K562 (cell line): ENCODE results near the gene NDRG3. TPM values are rescaled to one million over a fixed set of nuclear protein-coding genes. Genes with fewer than 3 reads are reported as not detected.

Experiments
- ATAC-seq: fragments of 200-7000 bp; cut with Tn5 transposase; 3 replicates; pipeline ENCODE4 v1.9.1; 2020; ENCODE audit warnings: moderate library complexity
- BruUV-seq: library from RNA; stranded (reverse); fragments of 400-500 nt; replicated peaks from 2 replicates; lab custom pipeline; 2021; lab: Mats Ljungman, UMichigan
- CTCF ChIA-PET: fragments of 300-600 bp; formaldehyde crosslinking; extraction: SDS; loops from one replicate; lab custom pipeline; 2021; ENCODE audit warnings: low intra/inter-chr PET ratio; lab: Yijun Ruan, JAX
- POLR2A ChIA-PET: fragments of 300-600, 350-650 bp; sonication (Branson Sonifier 250); formaldehyde crosslinking; extraction: SDS; loops from one replicate; lab custom pipeline; 2021; ENCODE audit warnings: antibody characterized with exemption, inconsistent platforms; lab: Yijun Ruan, JAX
- DNase-seq, 4 experiments: peaks; one replicate each; pipeline versions ENCODE4 v3.0.0 to v3.0.0-alpha.2; 2011 to 2018; ENCODE audit warnings: low spot score in 3 of 4, mixed read lengths in 3 of 4; ENCODE audit errors: extremely low read depth in 1 of 4
- FAIRE-seq: peaks from 2 replicates; lab custom pipeline; 2011; peaks lifted over from hg19 to GRCh38; lab: Jason Lieb, UNC
- H2AFZ ChIP-seq: 2 replicates; pipeline ENCODE4 v1.6.0; 2011; ENCODE audit warnings: low read depth, low read length, control low read depth, inconsistent platforms
- H3K27ac ChIP-seq: fragments of 200-600 bp; 3 replicates; pipeline ENCODE4 v1.8.0; 2011; ENCODE audit warnings: low read depth, mild to moderate bottlenecking, control low read depth, inconsistent platforms, low read length, moderate library complexity, mixed read lengths; ENCODE audit errors: extremely low read depth
- H3K27me3 ChIP-seq, 2 experiments: fragments of 300-600 bp in 1 of 2; 2 replicates in 1 of 2; 3 replicates in 1 of 2; pipeline versions ENCODE4 v1.6.0 to v1.8.0; 2011; ENCODE audit warnings: inconsistent platforms in 2 of 2, low read length in 2 of 2, mild to moderate bottlenecking in 1 of 2, mixed read lengths in 1 of 2, moderate library complexity in 1 of 2; ENCODE audit not compliant: control insufficient read depth in 2 of 2, insufficient read depth in 2 of 2
- H3K36me3 ChIP-seq: fragments of 300-600 bp; 3 replicates; pipeline ENCODE4 v1.8.0; 2011; ENCODE audit warnings: mild to moderate bottlenecking, low read length, inconsistent platforms; ENCODE audit not compliant: control insufficient read depth, insufficient read depth
- H3K4me1 ChIP-seq, 2 experiments: fragments of 200-600 bp in 1 of 2; replicated peaks in 1 of 2; 2 replicates in 1 of 2; 3 replicates in 1 of 2; pipeline versions ENCODE4 v1.5.1 to v1.8.0; 2011; ENCODE audit warnings: inconsistent platforms in 2 of 2, low read length in 2 of 2, mild to moderate bottlenecking in 1 of 2, mixed read lengths in 1 of 2, moderate library complexity in 1 of 2; ENCODE audit not compliant: control insufficient read depth in 2 of 2, insufficient read depth in 2 of 2
- H3K4me2 ChIP-seq: 2 replicates; pipeline ENCODE4 v1.6.1; 2011; ENCODE audit warnings: low read length, control low read depth, inconsistent platforms, mixed read lengths; ENCODE audit not compliant: insufficient read depth
- H3K4me3 ChIP-seq: fragments of 200-600 bp; sonication (generic), shearing (Covaris generic); 2 replicates; pipeline ENCODE4 v1.5.1; 2016; ENCODE audit warnings: control low read depth, inconsistent platforms
- H3K79me2 ChIP-seq: fragments of 200-600 bp; 3 replicates; pipeline ENCODE4 v1.8.0; 2011; ENCODE audit warnings: low read length, inconsistent platforms; ENCODE audit not compliant: control insufficient read depth, insufficient read depth
- H3K9ac ChIP-seq, 2 experiments: 2 replicates each; pipeline versions ENCODE4 v1.6.0 to v1.6.1; 2011; ENCODE audit warnings: low read depth in 2 of 2, low read length in 2 of 2, control low read depth in 1 of 2, inconsistent platforms in 1 of 2, mild to moderate bottlenecking in 1 of 2, mixed read lengths in 1 of 2; ENCODE audit not compliant: insufficient read depth in 1 of 2
- H3K9me1 ChIP-seq: one replicate; pipeline ENCODE4 v1.6.0; 2011; ENCODE audit warnings: inconsistent platforms, mild to moderate bottlenecking, low read length, moderate library complexity; ENCODE audit not compliant: control insufficient read depth, insufficient read depth
- H3K9me3 ChIP-seq: replicated peaks from 2 replicates; pipeline ENCODE4 v1.5.1; 2011; ENCODE audit warnings: low read depth, low read length, inconsistent platforms; ENCODE audit not compliant: control insufficient read depth, insufficient read depth
- H4K20me1 ChIP-seq: replicated peaks from 2 replicates; pipeline ENCODE4 v1.6.1; 2011; ENCODE audit warnings: low read length, inconsistent platforms, mixed read lengths; ENCODE audit not compliant: control insufficient read depth, insufficient read depth
- CEBPB ChIP-seq: fragments of 450-650 bp; IDR thresholded peaks from 2 replicates; pipeline ENCODE4 v1.6.1; 2016; ENCODE audit warnings: missing genetic modification characterization, missing compliant biosample characterization
- CTCF ChIP-seq, 3 experiments: IDR thresholded peaks in 2 of 3; conservative IDR thresholded peaks in 1 of 3; 2 replicates each; pipeline ENCODE4 v1.5.1; 2011 to 2012; ENCODE audit warnings: low read length in 3 of 3, mild to moderate bottlenecking in 3 of 3, control low read depth in 2 of 3, improper control_type of control experiment in 1 of 3, inconsistent platforms in 1 of 3, low read depth in 1 of 3, mixed read lengths in 1 of 3, moderate library complexity in 1 of 3; ENCODE audit not compliant: insufficient read depth in 2 of 3
- CXXC5 ChIP-seq: fragments of 250-450 bp; sonication (Bioruptor Pico); IDR thresholded peaks from 2 replicates; pipeline ENCODE4 v1.8.0; 2022; ENCODE audit warnings: inconsistent platforms, mild to moderate bottlenecking, moderate library complexity
- RAD21 ChIP-seq, 2 experiments: fragments of 250-450 bp in 1 of 2; fragments of 450-650 bp in 1 of 2; sonication (Bioruptor Pico) in 1 of 2; formaldehyde crosslinking in 1 of 2; IDR thresholded peaks in 1 of 2; conservative IDR thresholded peaks in 1 of 2; 2 replicates each; pipeline versions ENCODE4 v1.4.0 to v1.8.0; 2020 to 2022; ENCODE audit warnings: mild to moderate bottlenecking in 2 of 2, moderate library complexity in 1 of 2
- REST ChIP-seq, 2 experiments: fragments of 450-650 bp; formaldehyde crosslinking in 1 of 2; IDR thresholded peaks; 2 replicates each; pipeline versions ENCODE4 v1.4.0 to v1.6.1; 2014 to 2020; ENCODE audit warnings: mild to moderate bottlenecking in 2 of 2, borderline replicate concordance in 1 of 2, low read depth in 1 of 2
- SMC3 ChIP-seq: conservative IDR thresholded peaks from 2 replicates; pipeline ENCODE4 v1.6.1; 2011; ENCODE audit warnings: low read depth, low read length, improper control_type of control experiment; ENCODE audit not compliant: insufficient read depth
- SPI1 ChIP-seq: IDR thresholded peaks from 2 replicates; pipeline ENCODE4 v1.6.1; 2011; ENCODE audit warnings: low read depth, low read length, control low read depth, borderline replicate concordance
- WGBS: fragments of 100-300 bp; shearing (Covaris generic); methylation state at CpG from one replicate; pipeline ENCODE4 v1.1.6; 2016; ENCODE audit warnings: low coverage, mixed read lengths; ENCODE audit not compliant: insufficient coverage; ENCODE audit errors: missing lambda C conversion rate; 5-methylcytosine and 5-hydroxymethylcytosine counted together
- in situ Hi-C: fragments of 300-500 bp; cut with MboI; formaldehyde crosslinking; loops from 4 replicates; pipeline ENCODE4 v1.15.0; 2018; ENCODE audit warnings: inconsistent platforms, mixed read lengths
- intact Hi-C: fragments of 100-400 bp; cut with micrococcal nuclease; formaldehyde crosslinking; loops from 2 replicates; pipeline ENCODE4 v1.14.2; 2022
- polyA plus RNA-seq, 8 experiments: library from polyadenylated mRNA; depleted of rRNA in 4 of 8; stranded (reverse) in 5 of 8; unstranded in 3 of 8; fragments of >200 nt; fragmentation: Nextera tagmentation in 2 of 8; fragmentation: Illumina TruSeq in 1 of 8; extraction: Ambion mirVana in 2 of 8; extraction: Trizol in 1 of 8; gene quantifications; 2 replicates each; pipeline versions ENCODE4 v1.2.1 to v1.2.3, GENCODE V29; 2011 to 2014; ENCODE audit warnings: inconsistent platforms in 1 of 8, missing spikeins in 1 of 8
- total RNA-seq, 7 experiments: library from RNA; depleted of rRNA in 6 of 7; stranded (reverse); fragments of >200 nt in 6 of 7; fragmentation: Illumina TruSeq in 2 of 7; extraction: Trizol in 2 of 7; gene quantifications; 2 replicates each; pipeline versions ENCODE4 v1.2.1 to v1.2.3, GENCODE V29; 2011 to 2021; ENCODE audit warnings: low replicate concordance in 1 of 7

NDRG3 gene
- total and polyA plus RNA-seq, 9 of the 15 experiments (the other 6 are each of a cell fraction or from before 2014, with no cell fraction given): 14.6 to 39.4 (median 24.4) TPM

GRCh38 chr20:36632487-36633284 lies 113.2 kb downstream of the NDRG3 start:
- H3K4me1 ChIP-seq: peaks cover 0 to 3% of the 10 kb centered on the region in 2 experiments; a peak in 1 of 5 replicates
- no peaks in the 10 kb centered on the region for H4K20me1 ChIP-seq
- H3K27me3 ChIP-seq: no peaks in the 10 kb centered on the region; a peak in 1 of 5 replicates
- DNase-seq (peak; percentile 29 to 46 (median 34)), ATAC-seq (peak; percentile 87), FAIRE-seq (peak; percentile 72)
- H3K36me3 ChIP-seq: no peaks in the 10 kb centered on the region
- H3K9me1 ChIP-seq: no peaks in the 10 kb centered on the region
- intact Hi-C loops: no loop called here
- H3K9me3 ChIP-seq: no peaks in the 10 kb centered on the region
- in situ Hi-C loops: no loop called here
- no peaks in the 10 kb centered on the region for H3K79me2 ChIP-seq
- no TSS peak for BruUV-seq
- no peak overlapping the region for H3K27ac ChIP-seq
- POLR2A ChIA-PET: interaction anchor here (0.6 to 1.3 kb wide), 4 partner anchors 9 to 862 kb away, joined by 3 to 5 read pairs (median 4); no protein-coding TSS in a partner anchor
- CTCF ChIA-PET: no interaction called here
- H2AFZ ChIP-seq: 0 out of 2 replicates have a peak overlapping the region, but pooled peaks have one; percentile 33
- 30% methylated on average over 11 of the region's 14 CpGs for WGBS
- no peak overlapping the region for H3K4me3 ChIP-seq
- peak overlapping the region in 1 of 2 experiments; percentile 56; a peak in 1 of 4 replicates for H3K9ac ChIP-seq
- no peak overlapping the region for H3K4me2 ChIP-seq
- TF ChIP-seq REST (IDR thresholded peaks at IDR 0.05; ENCODE audit: borderline replicate concordance) (0 out of 2 replicates have a peak, but pooled peaks have one; percentile 5), REST (CRISPR knock-in tag; IDR thresholded peaks at IDR 0.05; ENCODE audit: low read depth) (no peak), CEBPB (tag) (peak; percentile 64), CXXC5 (CRISPR knock-in tag) (no peak), SPI1 (peak; percentile 40; the same call in 1 of the 2 replicates), CTCF (IDR thresholded peaks at IDR 0.05 in 2 of 3, conservative IDR thresholded peaks at IDR 0.05 in 1 of 3; ENCODE audit: insufficient read depth in 2 of 3, low read depth in 1 of 3, low read length in 3 of 3) (peak; percentile 43 to 62 (median 45); a peak in 4 of 6 replicates), SMC3 (peak; percentile 49; the same call in 1 of the 2 replicates), RAD21 (CRISPR knock-in tag; conservative IDR thresholded peaks at IDR 0.05 in 1 of 2, IDR thresholded peaks at IDR 0.05 in 1 of 2) (peak in 1 of 2 experiments; percentile 53; a peak in 2 of 4 replicates)
